Erythroblast (primary cell): ENCODE data around the gene CLTB.
"Not testable (repeated sequence)": the region's sequence is repeated elsewhere in the genome, so short reads cannot be mapped to it uniquely, and the experiment has no call there.

Experiments
- DNase-seq, 2 experiments: peaks; one replicate each; lab custom pipeline; 2025; lab: John Stamatoyannopoulos, UW
- GATA1 ChIP-seq: IDR thresholded peaks from 2 replicates; pipeline ENCODE4 v1.6.1; 2011; ENCODE audit warnings: low read depth, mild to moderate bottlenecking, control low read depth, low read length, moderate library complexity
- POLR2A ChIP-seq: IDR thresholded peaks from 2 replicates; pipeline ENCODE4 v1.6.1; 2011; ENCODE audit warnings: mild to moderate bottlenecking, low read length

CLTB gene

DNA sequence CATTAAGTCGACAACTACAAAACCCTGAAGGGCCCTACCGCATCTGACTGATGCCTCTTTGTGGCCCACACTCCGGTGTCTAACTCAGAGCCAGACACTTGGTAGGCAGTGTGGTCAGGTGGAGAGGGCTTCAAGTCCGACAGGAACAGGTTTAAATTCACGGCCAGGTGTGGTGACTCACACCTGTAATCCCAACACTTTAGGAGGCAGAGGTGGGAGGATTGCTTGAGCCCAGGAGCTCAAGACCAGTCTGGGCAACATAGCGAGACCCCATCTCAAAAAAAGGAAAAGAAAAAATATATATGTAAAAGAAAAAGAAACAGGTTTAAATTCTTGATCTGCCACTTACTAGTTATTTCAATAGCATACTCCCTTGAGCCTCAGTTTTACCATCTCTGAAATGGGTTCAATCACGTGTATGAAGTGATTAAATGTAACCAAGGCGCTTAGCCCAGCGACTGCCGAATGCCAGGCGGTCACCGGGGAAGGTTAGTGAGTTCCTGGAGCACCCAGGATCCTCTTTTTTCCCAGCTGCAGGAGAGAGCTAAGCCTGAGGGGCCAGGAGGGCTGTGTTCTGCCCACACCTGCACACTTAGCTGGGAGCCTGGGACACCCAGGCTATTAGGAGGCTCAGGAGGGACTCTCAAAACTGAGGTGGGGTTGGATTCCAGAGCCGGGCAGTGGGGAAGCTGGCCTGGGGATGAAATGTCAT is 943 bp downstream of the CLTB start:
- peak; percentile 25 to 43 for DNase-seq
- no peak for TF ChIP-seq POLR2A

DNA sequence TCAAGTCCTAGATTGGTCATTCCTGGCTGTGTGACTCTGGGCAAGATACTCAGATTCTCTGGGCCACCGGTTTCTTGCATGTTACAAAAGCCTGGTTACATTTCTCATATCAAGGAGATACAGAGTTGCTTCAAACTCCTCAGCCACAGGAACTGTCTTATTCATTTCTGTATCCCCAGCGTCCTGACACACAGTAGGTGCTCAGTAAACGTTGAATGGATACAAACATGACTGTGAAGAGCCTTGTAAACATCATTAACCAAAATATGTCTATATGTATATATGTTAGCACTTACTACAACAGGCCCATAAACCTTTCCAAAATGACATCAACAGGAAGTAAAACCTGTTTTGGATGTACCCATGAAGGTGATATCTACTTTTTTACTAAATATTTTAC is 1.6 kb downstream of the CLTB start:
- DNase-seq = peak in 1 of 2 experiments; percentile 35
- TF ChIP-seq GATA1 (no peak), POLR2A (no peak)

DNA sequence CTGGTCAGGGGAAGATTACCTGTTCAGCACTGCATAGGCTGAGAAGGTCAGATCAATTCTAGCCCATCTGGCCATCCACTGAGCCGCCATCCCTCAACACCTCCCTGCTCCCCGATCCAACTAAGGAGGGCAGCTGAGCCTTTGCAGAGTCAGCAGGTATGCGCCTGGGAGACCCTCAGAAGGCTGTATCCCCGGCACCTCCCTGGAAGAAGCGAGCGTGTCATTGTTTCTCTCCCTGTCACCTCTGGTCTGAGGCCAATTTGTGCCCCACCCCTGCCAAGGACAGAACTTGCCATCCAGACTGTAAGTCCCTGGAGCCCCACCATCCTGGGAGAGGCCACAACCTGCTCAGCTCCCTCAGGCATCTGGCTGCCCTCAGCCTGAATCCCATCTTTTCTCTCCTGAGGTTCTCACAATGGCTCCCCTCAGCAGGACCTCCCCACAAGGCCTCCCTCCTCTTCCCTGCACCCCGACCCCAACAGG is 2.6 kb downstream of the CLTB start:
- no peak for TF ChIP-seq POLR2A
- TF ChIP-seq GATA1 = no peak
- DNase-seq = no peak

DNA sequence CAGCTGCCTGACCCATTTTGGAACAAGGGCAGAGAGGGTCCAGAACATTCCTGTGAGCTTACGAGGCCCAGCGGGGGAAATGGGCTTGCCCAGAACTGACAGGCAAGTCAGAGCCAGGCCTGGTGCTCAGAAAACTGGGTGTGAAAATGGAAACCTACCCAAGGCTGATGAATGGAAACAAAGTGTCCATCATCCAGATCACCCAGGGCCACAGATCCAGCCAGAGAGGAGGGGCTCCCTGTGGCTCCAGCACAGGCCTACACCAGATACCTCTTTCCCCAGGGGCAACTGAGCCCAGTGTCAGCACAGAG is 3.1 kb downstream of the CLTB start:
- no peak for TF ChIP-seq GATA1
- TF ChIP-seq POLR2A = no peak
- DNase-seq = no peak

DNA sequence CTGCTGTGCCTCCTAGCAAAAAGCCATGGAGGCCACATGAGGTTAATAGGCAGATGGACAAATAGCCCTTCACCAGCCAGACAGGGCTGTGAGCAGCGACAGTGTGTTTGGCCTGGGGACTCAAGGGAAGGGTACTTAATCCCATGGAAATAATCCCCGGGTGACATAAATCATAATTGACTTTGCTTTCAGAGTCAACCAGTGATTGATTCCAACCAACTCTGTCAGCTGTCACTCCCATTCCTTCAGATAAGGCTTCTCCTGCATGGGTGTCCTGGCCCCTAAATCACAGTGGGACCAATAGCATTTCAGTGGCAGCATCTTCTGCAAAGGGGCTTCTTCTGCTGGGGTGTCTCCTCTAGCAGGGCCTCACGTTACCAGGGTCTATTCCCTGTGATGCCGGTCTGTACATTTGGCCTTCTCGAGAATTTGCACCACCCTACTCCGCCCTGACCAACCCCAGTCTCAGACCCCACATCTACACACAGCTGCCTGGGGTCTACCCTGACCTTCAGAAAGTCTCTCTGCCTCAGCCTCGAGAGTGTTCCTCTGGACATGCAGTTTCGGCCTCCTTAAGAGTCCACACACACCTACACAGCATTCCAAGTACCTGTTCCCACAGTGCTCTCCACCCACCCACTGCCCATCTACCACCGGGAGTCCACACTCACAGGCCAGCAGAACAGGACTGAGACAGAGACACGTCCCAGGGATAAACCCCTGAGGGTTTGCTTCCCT is 3.7 kb downstream of the CLTB start:
- TF ChIP-seq GATA1 = no peak
- no peak for TF ChIP-seq POLR2A
- DNase-seq = no peak

DNA sequence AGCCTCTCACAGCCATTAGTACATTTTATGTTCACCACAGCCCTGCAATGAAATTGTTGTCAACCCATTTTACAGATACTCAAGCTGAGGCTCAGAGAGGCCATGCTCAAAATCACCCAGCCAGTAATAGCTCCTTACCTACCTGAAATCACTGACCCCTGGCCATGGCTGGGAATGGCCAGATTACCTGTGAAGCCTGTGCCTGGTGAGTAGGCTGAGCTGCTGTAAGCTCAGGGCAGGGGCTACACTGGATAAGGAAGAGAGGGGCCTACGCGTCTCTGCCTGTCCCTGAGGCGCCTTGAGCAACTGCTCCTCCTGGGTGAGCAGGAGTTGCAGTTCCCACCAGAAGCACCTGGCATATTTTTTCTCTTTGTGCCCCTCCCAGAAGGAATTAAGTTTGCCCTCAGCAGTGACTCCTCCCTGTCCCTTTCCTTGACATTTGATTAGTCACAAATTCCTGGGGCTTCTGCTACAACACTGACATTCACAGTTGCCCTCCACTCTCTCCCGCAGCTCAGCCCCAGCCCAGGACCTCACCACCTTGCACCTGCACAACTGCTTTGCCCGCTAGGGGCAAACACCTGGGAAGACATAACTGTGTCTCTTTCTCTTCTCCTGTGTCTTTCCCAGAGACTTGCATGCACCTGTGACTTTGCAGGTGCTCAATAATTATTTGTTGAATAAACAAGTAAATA is 5.7 kb downstream of the CLTB start:
- TF ChIP-seq GATA1 (no peak), POLR2A (no peak)
- no peak for DNase-seq

DNA sequence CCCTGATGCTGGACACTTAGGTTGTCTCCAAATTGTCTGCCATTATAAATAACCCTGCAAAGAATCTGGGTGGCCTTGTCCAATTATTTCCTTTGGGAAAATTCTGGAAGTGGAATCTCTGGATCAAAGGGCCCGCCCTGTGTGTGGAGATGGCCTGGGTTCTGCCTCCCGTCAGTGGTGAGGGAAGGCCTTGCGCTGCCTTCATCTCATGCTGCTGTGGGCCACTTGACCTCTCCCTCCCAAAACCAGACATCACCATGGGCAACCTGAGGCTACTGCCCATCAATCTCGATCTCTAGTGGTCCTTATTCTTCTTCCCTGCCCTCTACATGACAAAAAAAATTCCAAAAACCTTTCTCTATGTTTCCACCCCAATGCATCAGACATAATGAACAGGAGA is 6.6 kb downstream of the CLTB start:
- no peak for DNase-seq
- TF ChIP-seq POLR2A (no peak), GATA1 (no peak)

DNA sequence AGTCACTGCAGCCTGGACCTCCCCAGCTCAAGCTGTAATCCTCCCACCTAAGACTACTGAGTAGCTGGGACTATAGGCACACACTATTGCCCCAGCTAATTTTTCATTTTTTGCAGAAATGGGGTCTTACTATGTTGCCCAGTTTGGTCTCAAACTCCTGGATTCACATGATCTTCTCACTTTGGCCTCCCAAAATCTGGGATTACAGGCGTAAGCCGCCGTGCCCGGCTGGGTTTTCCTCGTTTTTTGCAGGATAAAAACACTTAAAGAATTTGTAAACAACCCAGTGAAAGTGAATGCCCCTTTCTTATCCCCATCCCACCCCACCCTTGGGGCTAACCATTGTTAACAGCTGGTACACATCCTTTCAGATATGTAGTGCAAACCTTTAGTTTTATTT is 7.7 kb downstream of the CLTB start:
- TF ChIP-seq POLR2A (no peak), GATA1 (no peak)

DNA sequence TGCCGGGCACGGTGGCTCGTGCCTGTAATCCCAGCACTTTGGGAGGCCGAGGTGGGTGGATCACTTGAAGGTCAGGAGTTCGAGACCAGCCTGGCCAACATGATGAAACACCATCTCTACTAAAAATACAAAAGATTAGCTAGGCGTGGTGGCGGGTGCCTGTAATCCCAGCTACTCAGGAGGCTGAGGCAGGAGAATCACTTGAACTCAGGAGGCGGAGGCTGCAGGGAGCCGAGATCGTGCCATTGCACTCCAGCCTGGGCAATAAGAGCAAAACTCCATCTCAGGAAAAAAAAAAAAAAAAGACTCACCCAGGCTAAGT is 8.1 kb downstream of the CLTB start:
- DNase-seq = not testable (repeated sequence)

More for the DNA sequence above, 7.7 kb downstream of the CLTB start:
- no peak for DNase-seq

DNA sequence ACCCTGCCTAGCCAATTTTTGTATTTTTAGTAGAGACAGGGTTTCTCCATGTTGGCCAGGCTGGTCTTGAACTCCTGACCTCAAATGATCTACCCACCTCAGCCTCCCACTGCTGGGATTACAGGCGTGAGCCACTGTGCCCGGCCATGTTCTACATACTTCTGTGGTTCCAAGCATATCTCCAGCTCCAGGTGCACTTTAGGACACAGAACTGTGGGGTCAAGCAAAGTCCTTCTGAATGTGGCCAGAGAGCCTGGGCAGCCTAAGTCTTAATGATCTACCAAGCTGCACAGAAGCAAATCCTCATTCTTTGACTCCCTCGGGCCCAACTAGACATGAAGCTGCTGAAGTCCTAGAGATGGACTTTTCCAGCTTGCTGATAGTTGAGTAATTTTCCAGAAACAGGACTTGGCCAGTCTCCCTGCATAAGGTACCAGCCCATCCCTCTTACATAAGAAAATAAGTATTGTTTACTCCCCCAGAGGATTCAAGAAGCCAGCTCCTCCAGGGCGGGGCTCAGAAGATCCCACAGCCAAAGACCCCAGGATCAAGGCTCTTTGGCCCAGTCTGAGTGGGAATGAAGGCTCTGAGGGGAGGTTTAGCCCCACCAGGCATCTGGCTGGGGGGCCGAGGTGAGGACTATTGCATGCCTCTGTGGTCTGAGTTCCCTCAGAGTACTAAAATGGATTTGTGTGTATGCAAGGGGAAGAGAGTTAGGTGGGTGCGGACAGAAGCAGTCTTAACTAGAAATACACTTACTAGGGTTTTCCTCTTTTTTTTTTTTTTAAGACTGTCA is 8.7 kb downstream of the CLTB start:
- DNase-seq = no peak

DNA sequence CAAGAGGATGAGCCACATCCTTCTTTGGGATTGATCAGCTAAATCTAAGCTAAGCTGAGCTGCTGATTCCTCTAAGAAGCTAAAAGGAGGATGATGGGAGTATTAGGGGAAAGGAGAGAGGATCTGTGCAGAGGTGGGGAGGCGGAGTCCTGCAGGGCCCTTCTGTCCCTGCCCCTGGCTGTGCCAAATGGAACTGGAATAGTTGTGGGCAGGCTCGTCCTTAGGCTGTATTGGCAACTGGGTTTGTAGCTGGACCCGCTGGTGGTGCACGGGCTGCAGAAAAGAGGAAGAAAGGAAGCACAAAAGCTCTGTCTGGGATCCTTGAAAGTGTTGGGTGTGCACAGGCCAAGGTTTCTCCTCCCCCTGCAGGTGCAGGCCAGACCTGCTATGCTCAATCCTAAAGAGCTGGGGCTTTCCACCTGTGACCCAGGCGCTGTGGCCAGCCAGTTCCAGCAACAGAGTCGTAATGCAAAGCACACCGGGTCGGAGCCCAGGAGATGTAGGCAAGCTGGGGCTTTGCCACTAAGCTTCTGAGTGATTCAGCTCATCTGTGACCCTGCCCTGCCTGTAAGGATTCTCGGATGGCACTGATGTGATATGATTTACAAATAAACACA is 9.8 kb downstream of the CLTB start:
- no peak for DNase-seq
- TF ChIP-seq POLR2A = no peak
- no peak for TF ChIP-seq GATA1

More for the DNA sequence above, 8.7 kb downstream of the CLTB start:
- TF ChIP-seq GATA1 (no peak), POLR2A (no peak)

DNA sequence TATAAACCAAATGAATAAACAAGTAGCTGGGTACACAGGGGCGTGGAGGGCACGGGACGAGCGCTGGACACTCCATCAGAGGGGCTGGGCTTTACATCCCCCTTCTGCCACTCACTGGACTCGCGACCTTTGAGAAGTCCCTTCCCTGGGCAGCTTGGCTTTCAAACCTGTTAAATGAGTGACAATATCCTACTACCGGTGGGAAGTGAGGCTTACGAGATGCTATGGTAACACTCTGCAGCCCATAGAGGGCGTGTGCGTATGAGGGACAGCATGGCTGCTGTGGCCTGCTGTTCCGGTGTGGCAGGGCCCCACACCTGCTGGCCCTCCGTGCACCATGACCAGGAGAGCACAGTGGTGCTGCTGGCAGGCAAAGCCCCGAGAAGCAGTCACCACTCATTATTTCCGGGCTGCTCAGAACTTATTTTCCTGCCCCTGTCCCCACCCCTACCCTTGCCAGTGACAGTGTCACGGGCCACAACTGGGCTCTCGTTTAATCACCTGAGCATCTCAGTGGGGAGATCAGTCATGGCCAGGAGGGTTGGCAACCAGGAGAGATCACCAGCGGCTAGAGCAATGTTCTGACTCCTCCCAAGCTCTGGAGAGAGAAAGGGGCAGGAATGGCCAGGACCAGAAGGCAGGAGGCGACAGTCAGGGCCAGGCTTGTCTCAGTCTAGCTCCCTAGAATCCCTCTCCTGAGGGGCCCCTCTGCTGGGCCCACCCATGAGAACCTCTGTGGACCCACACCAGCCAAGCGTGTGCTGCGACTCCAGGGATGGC is 10.5 kb downstream of the CLTB start:
- TF ChIP-seq POLR2A (no peak), GATA1 (no peak)
- no peak for DNase-seq
